Small intestine (tissue), 7 donors: ENCODE results near the gene TLE5. TPM values are rescaled to one million over a fixed set of nuclear protein-coding genes. Genes with fewer than 3 reads are reported as not detected.

ENCODE experiments used
- DNase-seq, 2 donors: peaks; one replicate each; pipeline versions ENCODE4 v3.0.0 to v3.0.0-alpha.2; 2013
- FAIRE-seq: peaks from 2 replicates; lab custom pipeline; 2012; peaks lifted over from hg19 to GRCh38; lab: Jason Lieb, UNC
- H3K27ac ChIP-seq, 3 donors: one replicate each; pipeline ENCODE4 v1.5.1; 2013; ENCODE audit warnings: low read length in 2 of 3, mild to moderate bottlenecking in 2 of 3, control low read depth in 1 of 3, inconsistent platforms in 1 of 3, low read depth in 1 of 3, moderate library complexity in 1 of 3
- H3K27me3 ChIP-seq, 3 donors: one replicate each; pipeline ENCODE4 v1.6.1; 2013; ENCODE audit warnings: low read length in 3 of 3, inconsistent platforms in 1 of 3; ENCODE audit not compliant: control insufficient read depth in 3 of 3, insufficient read depth in 3 of 3
- H3K36me3 ChIP-seq, 3 donors: one replicate each; pipeline ENCODE4 v1.6.1; 2013; ENCODE audit warnings: low read length in 3 of 3, inconsistent platforms in 1 of 3, low read depth in 1 of 3, mild to moderate bottlenecking in 1 of 3, moderate library complexity in 1 of 3; ENCODE audit not compliant: control insufficient read depth in 3 of 3, insufficient read depth in 2 of 3
- H3K4me1 ChIP-seq, 3 donors: one replicate each; pipeline ENCODE4 v1.6.1; 2013; ENCODE audit warnings: low read length in 2 of 3, inconsistent platforms in 1 of 3, low read depth in 1 of 3, mild to moderate bottlenecking in 1 of 3, moderate library complexity in 1 of 3; ENCODE audit not compliant: control insufficient read depth in 3 of 3, insufficient read depth in 2 of 3
- H3K4me3 ChIP-seq, 3 donors: one replicate each; pipeline ENCODE4 v1.5.1; 2013; ENCODE audit warnings: low read length in 3 of 3, control low read depth in 1 of 3, inconsistent platforms in 1 of 3, low read depth in 1 of 3, mild to moderate bottlenecking in 1 of 3, moderate library complexity in 1 of 3
- H3K9me3 ChIP-seq, 2 donors: one replicate each; pipeline ENCODE4 v1.6.1; 2013; ENCODE audit warnings: low read depth in 1 of 2, low read length in 1 of 2; ENCODE audit not compliant: control insufficient read depth in 2 of 2, insufficient read depth in 1 of 2
- WGBS, 3 donors: extraction: QIAGEN DNeasy Blood & Tissue Kit; methylation state at CpG; one replicate each; pipeline ENCODE4 v1.1.7; 2013; 5-methylcytosine and 5-hydroxymethylcytosine counted together
- polyA plus RNA-seq, 4 donors: library from polyadenylated mRNA; stranded (reverse) in 3 of 4; unstranded in 1 of 4; fragments of 200-250 nt in 3 of 4; fragments of 120-200 nt in 1 of 4; gene quantifications; one replicate each; pipeline versions ENCODE4 v1.2.1 to v1.2.3, GENCODE V29; 2013
- donor health status: healthy with polysubstance abuse.
- donor health status: control.
- donor health status: control.
- donor health status: Bipolar disorder and iron deficiency.
- donor health status: healthy.

TLE5 gene
- polyA plus RNA-seq, 4 donors: 308 to 488 (median 351) TPM

- FAIRE-seq (no peak), DNase-seq (no peak)
- no peaks in the 10 kb centered on the region for H3K36me3 ChIP-seq
- peaks cover 0 to 13% (median 0%) of the 10 kb centered on the region in 3 donors for H3K4me1 ChIP-seq
- H3K27me3 ChIP-seq: no peaks in the 10 kb centered on the region
- H3K4me3 ChIP-seq: no peak overlapping the region
- H3K9me3 ChIP-seq: no peaks in the 10 kb centered on the region
- H3K27ac ChIP-seq: no peak overlapping the region
- WGBS, 3 donors: 45 to 59% (median 47%) methylated on average over 8 of the region's 8 CpGs
Observed at GRCh38 chr19:3073931-3074595, 11.8 kb upstream of the TLE5 start.

- peak in 1 of 2 donors; percentile 69 for DNase-seq
- Histone ChIP-seq H3K27ac (no peak overlapping the region), H3K9me3 (no peaks in the 10 kb centered on the region), H3K36me3 (no peaks in the 10 kb centered on the region), H3K27me3 (no peaks in the 10 kb centered on the region), H3K4me1 (peaks cover 0 to 15% (median 0%) of the 10 kb centered on the region in 3 donors), H3K4me3 (no peak overlapping the region)
- 41 to 42% (median 42%) methylated on average over 3 of the region's 3 CpGs for WGBS, 3 donors
- no peak for FAIRE-seq
Observed at GRCh38 chr19:3073159-3073563, 10.9 kb upstream of the TLE5 start.

- H3K9me3 ChIP-seq: no peaks in the 10 kb centered on the region
- H3K36me3 ChIP-seq: no peaks in the 10 kb centered on the region
- no peak overlapping the region for H3K4me3 ChIP-seq
- 75 to 76% (median 76%) methylated on average over 4 of the region's 4 CpGs for WGBS, 3 donors
- H3K27ac ChIP-seq: no peak overlapping the region
- H3K4me1 ChIP-seq: peaks cover 0 to 23% (median 0%) of the 10 kb centered on the region in 3 donors
- H3K27me3 ChIP-seq: no peaks in the 10 kb centered on the region
- DNase-seq: no peak
- no peak for FAIRE-seq
Observed at GRCh38 chr19:3071768-3072167, 9.5 kb upstream of the TLE5 start.

GRCh38 chr19:3068071-3068470, 5.8 kb upstream of the TLE5 start:
- FAIRE-seq (no peak), DNase-seq (peak in 1 of 2 donors; percentile 77)
- Histone ChIP-seq H3K9me3 (no peaks in the 10 kb centered on the region), H3K27me3 (no peaks in the 10 kb centered on the region), H3K36me3 (no peaks in the 10 kb centered on the region), H3K27ac (peak overlapping the region in 1 of 3 donors; percentile 60), H3K4me3 (no peak overlapping the region), H3K4me1 (peaks cover 0 to 25% (median 0%) of the 10 kb centered on the region in 3 donors)
- 65 to 79% (median 67%) methylated on average over 18 to 21 of the region's 21 CpGs for WGBS, 3 donors

- Histone ChIP-seq H3K4me1 (peaks cover 0 to 30% (median 0%) of the 10 kb centered on the region in 3 donors), H3K4me3 (no peak overlapping the region), H3K27ac (peak overlapping the region in 1 of 3 donors; percentile 58), H3K36me3 (no peaks in the 10 kb centered on the region), H3K9me3 (no peaks in the 10 kb centered on the region), H3K27me3 (no peaks in the 10 kb centered on the region)
- WGBS, 3 donors: 82 to 87% (median 85%) methylated on average over 9 of the region's 9 CpGs
- no peak for DNase-seq
- FAIRE-seq: no peak
Observed at GRCh38 chr19:3067563-3067962, 5.3 kb upstream of the TLE5 start.

GRCh38 chr19:3066482-3067049, 4.3 kb upstream of the TLE5 start:
- DNase-seq: no peak
- Histone ChIP-seq H3K4me3 (no peak overlapping the region), H3K27me3 (no peaks in the 10 kb centered on the region), H3K27ac (no peak overlapping the region), H3K9me3 (no peaks in the 10 kb centered on the region), H3K4me1 (peaks cover 0 to 31% (median 0%) of the 10 kb centered on the region in 3 donors), H3K36me3 (no peaks in the 10 kb centered on the region)
- FAIRE-seq: no peak
- 80 to 86% (median 81%) methylated on average over 16 of the region's 16 CpGs for WGBS, 3 donors

- Histone ChIP-seq H3K4me1 (peaks cover 0 to 34% (median 0%) of the 10 kb centered on the region in 3 donors), H3K36me3 (peaks cover 0 to 3% (median 0%) of the 10 kb centered on the region in 3 donors), H3K9me3 (no peaks in the 10 kb centered on the region), H3K27me3 (no peaks in the 10 kb centered on the region), H3K27ac (peak overlapping the region in 2 of 3 donors; percentile 51 to 58), H3K4me3 (no peak overlapping the region)
- DNase-seq (peak in 1 of 2 donors; percentile 77), FAIRE-seq (no peak)
- 35 to 50% (median 40%) methylated on average over 15 of the region's 15 CpGs for WGBS, 3 donors
Observed at GRCh38 chr19:3065675-3066357, 3.5 kb upstream of the TLE5 start.

- Histone ChIP-seq H3K27me3 (no peaks in the 10 kb centered on the region), H3K4me3 (no peak overlapping the region), H3K27ac (no peak overlapping the region), H3K4me1 (peaks cover 0 to 39% (median 0%) of the 10 kb centered on the region in 3 donors), H3K36me3 (peaks cover 0 to 22% (median 0%) of the 10 kb centered on the region in 3 donors), H3K9me3 (no peaks in the 10 kb centered on the region)
- 93 to 96% (median 95%) methylated on average over 7 of the region's 7 CpGs for WGBS, 3 donors
- no peak for DNase-seq
- FAIRE-seq: no peak
Observed at GRCh38 chr19:3064011-3064330, 1.7 kb upstream of the TLE5 start.
